Measurements from ENCODE around the gene CITED1. TPM values are rescaled to one million over a fixed set of nuclear protein-coding genes. Genes with fewer than 3 reads are reported as not detected.
"Not testable (repeated sequence)": the region's sequence is repeated elsewhere in the genome, so short reads cannot be mapped to it uniquely, and the experiment has no call there.

CITED1 gene
- total RNA-seq, 1 experiment from 2014 or later, result 1.1 TPM

DNA sequence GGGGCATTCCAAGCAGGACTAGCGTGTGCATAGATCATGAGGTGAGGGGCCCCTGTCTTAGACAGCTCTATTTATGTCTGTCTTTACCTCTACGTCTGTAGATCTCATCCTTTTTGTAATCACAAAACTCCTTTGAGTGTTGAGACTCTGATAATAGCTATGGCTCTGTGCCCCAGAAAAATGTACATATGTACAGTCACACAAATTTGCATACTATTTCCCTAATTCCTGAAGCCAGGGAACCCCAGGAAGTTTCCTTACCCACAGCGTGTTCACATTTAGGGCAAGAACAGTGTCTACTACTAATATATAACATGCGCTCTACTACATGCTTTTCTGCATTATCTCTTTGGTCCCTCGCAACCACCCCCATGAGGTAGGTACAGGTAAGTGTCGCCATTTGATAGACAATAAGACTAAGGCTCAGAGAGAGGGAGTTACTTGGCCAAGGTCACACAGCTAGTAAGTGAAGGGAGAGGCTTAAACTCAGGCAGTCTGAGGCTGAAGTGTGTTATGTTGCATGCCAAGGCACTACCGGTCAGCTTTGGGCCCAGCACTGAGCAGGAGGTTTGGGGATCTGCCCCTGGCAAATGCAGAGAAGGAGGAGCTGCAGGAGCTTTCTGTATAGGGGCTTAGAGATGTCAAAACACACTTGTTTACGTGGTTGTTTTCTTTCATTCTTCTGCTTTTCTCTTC lies 21.0 kb upstream of the CITED1 start:
- Histone ChIP-seq H3K4me1 (ENCODE audit: insufficient read depth, low read length) (0 out of 2 replicates have a peak, but pooled peaks cover 2% of the 10 kb centered on the region), H3K27me3 (ENCODE audit: insufficient read depth, low read length) (no peaks in the 10 kb centered on the region), H3K9ac (ENCODE audit: extremely low read depth, insufficient read length, low read length) (no peak overlapping the region), H3K79me2 (ENCODE audit: insufficient read depth, low read length) (no peaks in the 10 kb centered on the region), H4K91ac (ENCODE audit: insufficient read length, low read depth, low read length) (no peak overlapping the region), H4K20me1 (ENCODE audit: control insufficient read depth, insufficient read depth, insufficient read length) (no peaks in the 10 kb centered on the region), H3K23me2 (ENCODE audit: insufficient read length, low read depth, low read length, poor library complexity, severe bottlenecking) (no peaks in the 10 kb centered on the region), H2AFZ (ENCODE audit: low read length) (no peak overlapping the region), H2AK5ac (ENCODE audit: insufficient read length, low read length) (no peak overlapping the region), H3K79me1 (ENCODE audit: insufficient read depth, low read depth, low read length, poor library complexity, severe bottlenecking) (no peaks in the 10 kb centered on the region), H2BK120ac (ENCODE audit: low read depth, low read length, poor library complexity, severe bottlenecking) (no peak overlapping the region), H3K27ac (ENCODE audit: insufficient read length, low read depth, low read length) (no peak overlapping the region), H3K23ac (ENCODE audit: insufficient read length, low read depth, low read length) (no peak overlapping the region), H2BK15ac (ENCODE audit: low read depth, low read length) (no peak overlapping the region), H3K18ac (ENCODE audit: insufficient read length, low read depth, low read length) (no peak overlapping the region), H2BK12ac (ENCODE audit: insufficient read length, low read depth, low read length) (no peak overlapping the region), H4K8ac (replicated peaks; ENCODE audit: insufficient read length, low read depth, low read length) (no peak overlapping the region), H3K56ac (ENCODE audit: insufficient read length, low read depth, low read length) (no peak overlapping the region), H3K4me2 (ENCODE audit: insufficient read depth, insufficient read length, low read length) (no peak overlapping the region), H2BK5ac (ENCODE audit: insufficient read length, low read length) (no peak overlapping the region), H3T11ph (ENCODE audit: low read length) (no peak overlapping the region), H3K4ac (ENCODE audit: low read depth, low read length) (no peak overlapping the region), H3K14ac (ENCODE audit: insufficient read depth, low read length) (no peak overlapping the region), H3K9me3 (ENCODE audit: control insufficient read depth, low read depth, low read length) (peaks cover 14% of the 10 kb centered on the region), H2BK20ac (ENCODE audit: low read depth, low read length, poor library complexity, severe bottlenecking) (no peak overlapping the region), H4K5ac (ENCODE audit: insufficient read length, low read depth, low read length) (no peak overlapping the region)
- TF ChIP-seq, protein P1, sequence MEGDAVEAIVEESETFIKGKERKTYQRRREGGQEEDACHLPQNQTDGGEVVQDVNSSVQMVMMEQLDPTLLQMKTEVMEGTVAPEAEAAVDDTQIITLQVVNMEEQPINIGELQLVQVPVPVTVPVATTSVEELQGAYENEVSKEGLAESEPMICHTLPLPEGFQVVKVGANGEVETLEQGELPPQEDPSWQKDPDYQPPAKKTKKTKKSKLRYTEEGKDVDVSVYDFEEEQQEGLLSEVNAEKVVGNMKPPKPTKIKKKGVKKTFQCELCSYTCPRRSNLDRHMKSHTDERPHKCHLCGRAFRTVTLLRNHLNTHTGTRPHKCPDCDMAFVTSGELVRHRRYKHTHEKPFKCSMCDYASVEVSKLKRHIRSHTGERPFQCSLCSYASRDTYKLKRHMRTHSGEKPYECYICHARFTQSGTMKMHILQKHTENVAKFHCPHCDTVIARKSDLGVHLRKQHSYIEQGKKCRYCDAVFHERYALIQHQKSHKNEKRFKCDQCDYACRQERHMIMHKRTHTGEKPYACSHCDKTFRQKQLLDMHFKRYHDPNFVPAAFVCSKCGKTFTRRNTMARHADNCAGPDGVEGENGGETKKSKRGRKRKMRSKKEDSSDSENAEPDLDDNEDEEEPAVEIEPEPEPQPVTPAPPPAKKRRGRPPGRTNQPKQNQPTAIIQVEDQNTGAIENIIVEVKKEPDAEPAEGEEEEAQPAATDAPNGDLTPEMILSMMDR (conservative IDR thresholded peaks at IDR 0.05), result no peak
- H3K9me3 Mint-ChIP-seq, result peaks cover 65 to 75% of the 10 kb centered on the region in 2 experiments
- H3K4me3 Mint-ChIP-seq, result no peak overlapping the region
- no peak overlapping the region for H3K27ac Mint-ChIP-seq
- no peak for DNase-seq
- peaks cover 5 to 8% (median 7%) of the 10 kb centered on the region in 3 experiments; a peak in 5 of 7 replicates for H3K36me3 Mint-ChIP-seq (ENCODE audit: insufficient read depth in 1 of 3, low read depth in 3 of 3)
- H3K4me1 Mint-ChIP-seq, result peaks cover 5 to 12% of the 10 kb centered on the region in 2 experiments; a peak in 3 of 4 replicates
- WGBS (ENCODE audit: extremely low coverage, insufficient read length, low lambda C conversion rate), result no CpG with 5 or more reads among the region's 8 CpGs
- no peaks in the 10 kb centered on the region; the same call in 1 of the 2 replicates for H3K27me3 Mint-ChIP-seq (ENCODE audit: low read depth)

GRCh38 chrX:72319651-72320050 lies 13.9 kb upstream of the CITED1 start:
- not testable (repeated sequence) for H3K23me2 ChIP-seq (ENCODE audit: insufficient read length, low read depth, low read length, poor library complexity, severe bottlenecking); H3K23ac ChIP-seq (ENCODE audit: insufficient read length, low read depth, low read length); H2AFZ ChIP-seq (ENCODE audit: low read length); H3K18ac ChIP-seq (ENCODE audit: insufficient read length, low read depth, low read length); H3K27ac ChIP-seq (ENCODE audit: insufficient read length, low read depth, low read length); H3K79me2 ChIP-seq (ENCODE audit: insufficient read depth, low read length); H3K79me1 ChIP-seq (ENCODE audit: insufficient read depth, low read depth, low read length, poor library complexity, severe bottlenecking); H3K4me3 Mint-ChIP-seq; H3K4me1 ChIP-seq (ENCODE audit: insufficient read depth, low read length); H2BK12ac ChIP-seq (ENCODE audit: insufficient read length, low read depth, low read length); H3K56ac ChIP-seq (ENCODE audit: insufficient read length, low read depth, low read length); H4K8ac ChIP-seq (replicated peaks; ENCODE audit: insufficient read length, low read depth, low read length); DNase-seq; H3K27me3 Mint-ChIP-seq (ENCODE audit: low read depth); H2BK120ac ChIP-seq (ENCODE audit: low read depth, low read length, poor library complexity, severe bottlenecking); H3K4me2 ChIP-seq (ENCODE audit: insufficient read depth, insufficient read length, low read length); H4K20me1 ChIP-seq (ENCODE audit: control insufficient read depth, insufficient read depth, insufficient read length); H3K36me3 Mint-ChIP-seq (ENCODE audit: insufficient read depth in 1 of 3, low read depth in 3 of 3); H2AK5ac ChIP-seq (ENCODE audit: insufficient read length, low read length); H3T11ph ChIP-seq (ENCODE audit: low read length); H3K27ac Mint-ChIP-seq; H2BK15ac ChIP-seq (ENCODE audit: low read depth, low read length); H3K9ac ChIP-seq (ENCODE audit: extremely low read depth, insufficient read length, low read length); H2BK5ac ChIP-seq (ENCODE audit: insufficient read length, low read length); H2BK20ac ChIP-seq (ENCODE audit: low read depth, low read length, poor library complexity, severe bottlenecking); H4K5ac ChIP-seq (ENCODE audit: insufficient read length, low read depth, low read length); H3K14ac ChIP-seq (ENCODE audit: insufficient read depth, low read length); H4K91ac ChIP-seq (ENCODE audit: insufficient read length, low read depth, low read length); H3K4ac ChIP-seq (ENCODE audit: low read depth, low read length); H3K27me3 ChIP-seq (ENCODE audit: insufficient read depth, low read length)
- WGBS (ENCODE audit: extremely low coverage, insufficient read length, low lambda C conversion rate), result no CpG with 5 or more reads among the region's 8 CpGs
- Mint-ChIP-seq H3K9me3 (peaks cover 61 to 80% of the 10 kb centered on the region in 2 experiments), H3K4me1 (peaks cover 8 to 13% of the 10 kb centered on the region in 2 experiments)
- peaks cover 17% of the 10 kb centered on the region for H3K9me3 ChIP-seq (ENCODE audit: control insufficient read depth, low read depth, low read length)
